ENCODE results near the gene ZEB2.

The ZEB2 gene

GRCh38 chr2:144519934-144520731 is at the start of gene ZEB2:
Gene ZEB2 (minus strand): TSS chr2:144520119. CDS start chr2:144517350, 2,769 bp downstream.
- DNase-seq, result peak; percentile 98

- DNase-seq, result no peak
Observed at GRCh38 chr2:144567745-144568144, 47.8 kb upstream of the ZEB2 start.

DNA sequence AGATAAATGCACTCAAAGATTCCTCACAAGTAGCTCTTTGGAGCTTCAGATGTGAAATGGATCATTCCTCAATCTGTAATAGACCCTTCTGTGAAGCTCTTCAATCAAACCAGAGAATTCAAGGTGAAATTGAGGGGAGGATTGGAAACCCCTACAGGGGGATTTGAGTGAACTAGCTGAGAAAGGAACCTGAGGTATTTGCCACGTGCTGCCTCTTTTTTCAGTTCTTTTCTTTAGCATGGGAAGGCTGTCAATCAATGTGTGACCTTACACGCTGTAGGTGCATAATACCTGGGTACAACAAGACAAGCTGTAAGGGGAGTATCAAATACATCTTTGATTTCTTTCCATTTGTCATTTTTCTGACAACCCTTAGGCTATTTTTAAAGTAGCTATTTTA is 46.5 kb upstream of the ZEB2 start:
- DNase-seq, result no peak

DNA sequence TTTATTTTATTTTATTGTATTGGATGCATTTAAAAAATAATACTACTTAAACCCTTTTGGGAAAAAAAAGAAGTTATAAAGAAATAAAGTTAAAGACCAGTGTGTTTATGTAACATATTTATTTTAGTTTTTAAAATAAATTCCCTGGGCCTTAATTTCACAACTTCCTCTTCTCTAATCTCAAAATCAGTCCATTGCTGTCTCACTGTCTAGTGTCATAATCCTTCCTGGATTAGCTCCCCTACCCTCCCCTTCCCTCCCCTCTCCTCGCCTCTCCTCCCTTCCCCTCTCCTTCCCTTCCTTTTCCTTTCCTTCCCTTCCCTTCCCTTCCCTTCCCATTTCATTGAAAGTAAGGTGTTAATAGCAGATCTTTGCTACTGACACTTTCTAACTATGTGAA is 40.3 kb upstream of the ZEB2 start:
- peak; percentile 54 for DNase-seq

- DNase-seq, result no peak
Observed at GRCh38 chr2:144559681-144560080, 39.8 kb upstream of the ZEB2 start.

DNA sequence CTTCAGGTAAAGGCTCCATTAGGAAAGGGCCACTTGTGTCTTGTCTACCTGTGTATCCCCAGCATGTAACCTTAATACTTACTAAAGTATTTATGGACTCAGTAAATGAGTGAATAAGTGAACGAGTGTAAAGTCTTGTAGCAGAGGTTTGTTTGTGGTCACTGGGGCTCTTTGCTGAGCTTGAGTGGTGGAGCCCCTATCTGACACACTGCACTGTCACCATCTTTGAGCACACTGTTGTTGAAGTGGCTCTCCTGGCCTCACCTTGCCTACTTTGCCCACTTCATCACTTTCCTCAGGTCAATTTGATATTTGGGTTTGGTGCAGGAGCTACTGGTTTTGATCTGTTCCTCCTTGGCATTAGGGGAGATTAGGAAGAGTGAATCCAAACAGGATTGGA is 39.3 kb upstream of the ZEB2 start:
- DNase-seq, result no peak

DNA sequence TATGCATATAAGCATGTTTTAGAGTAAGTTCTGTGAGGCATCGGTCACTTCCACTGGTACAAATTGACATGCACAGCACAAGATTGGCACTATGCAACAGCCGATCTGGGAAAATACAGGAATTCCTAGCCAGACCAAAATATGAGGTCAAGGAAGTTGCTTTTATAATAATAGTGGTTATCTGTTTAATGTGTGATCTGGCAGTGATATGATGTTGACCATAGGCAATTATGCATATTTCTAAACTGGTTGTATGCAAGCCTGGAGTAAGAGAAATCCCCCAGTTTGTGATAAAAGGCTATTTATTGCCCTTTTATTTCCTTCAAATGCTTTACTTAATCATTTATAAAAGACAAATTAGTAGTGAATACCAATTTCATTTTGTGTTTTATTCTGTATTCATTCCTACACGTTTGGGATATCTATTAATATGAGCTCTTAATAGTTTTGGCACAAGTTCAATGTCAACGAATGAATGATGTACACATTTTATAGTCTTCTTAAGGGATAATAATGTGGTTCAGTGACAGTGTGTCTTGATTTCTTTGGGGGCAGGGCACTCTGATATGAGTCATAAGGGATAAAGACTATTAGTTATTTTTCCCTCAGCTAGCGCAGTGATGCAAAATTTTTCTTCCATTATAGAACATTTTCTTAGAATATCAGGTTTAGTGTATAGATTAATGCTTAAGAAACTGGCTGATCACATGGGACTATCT is 34.7 kb upstream of the ZEB2 start:
- DNase-seq, result no peak

- no peak for DNase-seq
Observed at GRCh38 chr2:144553379-144553778, 33.5 kb upstream of the ZEB2 start.

GRCh38 chr2:144552821-144553220 is 32.9 kb upstream of the ZEB2 start:
- no peak for DNase-seq

GRCh38 chr2:144550911-144551310 is 31.0 kb upstream of the ZEB2 start:
- DNase-seq, result no peak

DNA sequence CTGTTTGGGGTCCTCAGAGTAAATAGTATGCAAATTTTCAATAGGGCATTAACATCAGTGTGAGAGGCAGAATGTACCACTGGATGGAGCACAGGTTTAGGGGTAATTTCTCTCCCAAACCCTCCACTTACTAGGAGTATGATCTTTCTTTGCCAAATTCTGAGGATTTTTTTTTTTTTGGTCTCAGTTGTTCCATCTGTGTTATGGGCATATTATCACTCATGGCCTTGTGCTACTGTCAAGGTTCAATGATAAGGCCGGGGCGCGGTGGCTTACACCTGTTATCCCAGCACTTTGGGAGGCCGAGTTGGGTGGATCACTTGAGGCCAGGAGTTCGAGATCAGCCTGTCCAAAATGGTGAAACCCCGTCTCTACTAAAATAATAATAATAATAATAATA is 30.2 kb upstream of the ZEB2 start:
- no peak for DNase-seq

DNA sequence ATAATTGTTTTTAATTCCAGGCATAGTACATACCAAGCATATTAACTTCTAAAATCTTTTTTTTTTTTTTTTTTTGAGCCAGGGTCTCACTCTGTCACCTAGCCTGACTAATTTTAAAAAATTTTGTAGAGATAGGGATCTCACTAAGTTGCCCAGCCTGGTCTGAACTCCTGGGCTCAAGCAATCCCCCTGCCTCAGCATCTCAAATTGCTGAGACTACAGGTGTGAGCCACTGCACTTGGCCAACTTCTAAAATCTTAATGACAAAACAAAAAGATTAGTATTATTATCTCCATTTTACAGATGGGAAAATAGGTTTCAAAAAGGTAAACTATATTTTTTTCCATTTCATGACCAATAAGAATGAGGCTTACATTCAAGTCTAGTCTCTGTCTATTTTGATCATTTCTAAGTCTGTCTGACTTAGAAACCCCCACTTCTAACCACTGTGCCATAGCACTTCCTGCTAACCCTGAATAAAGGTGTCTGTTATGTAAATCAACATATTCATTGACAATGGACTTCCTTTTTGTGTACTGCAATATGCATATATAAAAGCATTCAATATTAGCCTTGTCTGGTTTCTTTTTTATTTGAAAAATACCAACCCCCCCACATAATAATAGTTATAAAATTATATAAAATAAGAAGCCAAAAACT is 28.7 kb upstream of the ZEB2 start:
- DNase-seq, result peak; percentile 39

DNA sequence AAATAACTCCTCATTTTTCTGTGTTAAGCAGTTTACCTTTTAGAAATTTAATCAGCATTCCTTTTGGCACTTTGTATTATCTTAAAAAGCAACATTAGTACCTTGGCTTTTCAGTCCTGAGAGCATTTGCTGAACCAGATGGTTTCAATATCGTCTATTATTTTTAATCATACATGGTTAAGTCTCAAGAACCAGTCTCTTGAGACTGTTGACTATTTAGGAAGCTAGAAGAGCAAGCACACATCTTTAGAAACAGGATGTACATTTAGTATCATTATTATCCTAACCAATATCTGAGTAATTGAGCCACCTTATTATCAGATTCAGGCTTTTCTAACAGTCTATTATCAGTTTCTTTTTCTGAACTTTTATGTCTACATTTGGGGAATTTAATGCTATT is 28.2 kb upstream of the ZEB2 start:
- no peak for DNase-seq

- no peak for DNase-seq
Observed at GRCh38 chr2:144547494-144547893, 27.6 kb upstream of the ZEB2 start.

GRCh38 chr2:144546933-144547332 is 27.0 kb upstream of the ZEB2 start:
- DNase-seq, result no peak

GRCh38 chr2:144545787-144546186 is 25.9 kb upstream of the ZEB2 start:
- DNase-seq, result no peak

DNA sequence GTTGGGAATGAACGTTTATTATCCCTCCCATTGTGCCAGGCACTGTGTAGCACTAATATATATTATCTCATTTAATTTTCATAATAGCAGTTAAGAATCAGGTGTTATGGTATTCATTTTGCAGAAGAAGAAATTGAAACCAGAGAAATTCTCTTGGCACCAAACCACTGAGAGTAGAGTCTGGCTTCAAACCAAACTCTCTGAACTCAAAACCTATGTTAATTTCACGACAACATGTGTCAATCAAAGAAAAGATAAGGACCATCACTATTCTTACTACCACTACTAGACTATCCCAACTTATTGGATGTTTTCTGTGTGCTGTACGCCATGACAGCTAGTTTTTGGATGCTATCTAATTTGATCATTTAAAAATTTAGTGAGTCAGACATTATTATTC is 24.1 kb upstream of the ZEB2 start:
- no peak for DNase-seq

DNA sequence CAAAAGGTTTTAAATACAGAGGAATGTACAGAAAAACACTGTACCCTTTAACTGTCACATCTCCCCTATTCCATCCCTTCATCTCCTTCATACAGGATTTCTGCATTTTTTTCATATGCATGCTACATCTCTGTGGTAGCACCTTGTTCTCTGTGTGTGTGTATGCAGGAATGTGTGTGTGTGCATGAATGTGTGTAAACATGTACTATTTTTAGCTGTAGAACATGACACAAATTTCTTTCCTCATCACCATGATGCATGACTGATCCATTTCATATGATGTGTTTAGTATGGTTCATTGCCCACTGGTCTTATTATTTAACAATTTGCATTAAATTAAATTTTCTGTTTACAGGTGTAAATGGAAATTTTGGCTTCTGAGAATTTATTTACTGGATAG is 21.5 kb upstream of the ZEB2 start:
- DNase-seq, result no peak

GRCh38 chr2:144539289-144539782 is 19.4 kb upstream of the ZEB2 start:
- no peak for DNase-seq

DNA sequence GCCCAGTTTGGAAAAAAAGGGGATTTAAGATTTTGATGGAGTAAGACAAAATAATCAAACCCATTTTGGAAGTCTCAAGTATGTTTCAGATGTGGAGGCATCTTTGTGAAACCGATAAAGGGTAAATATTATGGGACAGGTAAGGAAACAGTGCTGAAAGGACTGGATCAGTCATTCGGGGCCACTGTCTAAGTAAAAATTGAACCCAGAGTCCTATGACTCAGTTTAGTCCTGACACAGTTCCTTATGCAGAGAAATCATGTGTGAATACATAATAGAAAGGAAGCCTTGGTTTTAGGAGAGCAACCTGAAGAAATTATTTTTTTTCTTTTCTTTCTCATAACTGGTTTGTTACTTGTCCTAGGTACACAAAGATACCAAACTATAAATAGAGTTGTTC is 15.4 kb upstream of the ZEB2 start:
- DNase-seq, result no peak

DNA sequence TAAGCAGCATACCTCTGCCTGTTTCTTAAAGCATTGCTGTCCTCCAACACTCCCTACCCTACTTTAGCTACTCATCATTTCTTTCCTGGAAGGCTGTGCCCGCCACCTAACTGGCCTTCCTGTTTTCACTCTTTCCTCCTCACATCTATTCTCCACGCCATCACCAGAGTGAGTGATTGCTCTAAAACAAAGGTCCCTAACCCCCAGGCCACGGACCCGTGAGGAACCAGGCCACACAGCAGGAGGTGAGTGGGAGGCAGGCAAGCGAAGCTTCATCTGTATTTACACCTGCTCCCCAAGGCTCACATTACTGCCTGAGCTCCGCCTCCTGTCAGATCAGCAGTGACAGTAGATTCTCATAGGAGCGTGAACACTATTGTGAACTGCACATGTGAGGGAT is 13.3 kb upstream of the ZEB2 start:
- DNase-seq, result no peak

DNA sequence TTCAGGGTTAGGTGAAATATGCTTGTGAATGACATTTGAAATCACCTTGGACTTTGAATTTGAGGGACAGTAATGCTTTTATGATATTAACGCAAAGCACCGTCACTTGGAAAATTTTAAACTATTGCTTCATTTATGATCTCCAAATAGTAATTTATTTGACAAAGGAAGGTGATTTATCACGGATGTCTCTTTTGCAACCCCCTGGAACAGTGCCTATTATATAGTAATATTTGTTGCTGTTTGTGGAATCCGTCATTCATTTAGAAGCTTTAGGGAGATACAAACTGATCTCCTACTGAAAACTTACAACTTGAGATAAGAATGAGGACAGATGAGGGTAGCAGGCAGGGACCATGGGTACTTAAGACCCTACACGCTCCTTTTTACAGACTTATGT is 10.7 kb upstream of the ZEB2 start:
- DNase-seq, result no peak

GRCh38 chr2:144529841-144530240 is 9.9 kb upstream of the ZEB2 start:
- no peak for DNase-seq

GRCh38 chr2:144528108-144528507 is 8.2 kb upstream of the ZEB2 start:
- DNase-seq, result no peak

All from hematopoietic multipotent progenitor cell treated with erythropoietin and hydrocortisone succinate and interleukin-3 and kit ligand, for 6 days (in vitro differentiated cells).